WTC11 (cell line): ENCODE data around the gene IGFN1.

ENCODE experiments used
- CREB1 ChIP-seq: sonication (generic); formaldehyde crosslinking; IDR thresholded peaks from 2 replicates; pipeline ENCODE4 v1.8.0; 2023; ENCODE audit warnings: mild to moderate bottlenecking, missing genetic modification reagents
- CTCF ChIP-seq: fragments of 200-600 bp; IDR thresholded peaks from 2 replicates; pipeline ENCODE4 v1.8.0; 2022; ENCODE audit warnings: antibody characterized with exemption
- NFE2L1 ChIP-seq: sonication (generic); formaldehyde crosslinking; IDR thresholded peaks from 2 replicates; pipeline ENCODE4 v1.8.1; 2023; ENCODE audit warnings: missing genetic modification reagents

- TF ChIP-seq NFE2L1 (CRISPR knock-in tag) (no peak), CTCF (no peak), CREB1 (no peak)
These were observed 27.8 kb downstream of the IGFN1 start for GRCh38 chr1:201218409-201218808.
